Activated B cell treated with CpG ODN at 0.5 μM for 24 hours (primary cell): ENCODE results near the gene PBX3. TPM values are rescaled to one million over a fixed set of nuclear protein-coding genes. Genes with fewer than 3 reads are reported as not detected.

ENCODE experiments used
- ATAC-seq: fragments of 200-7000 bp; cut with Tn5 transposase; one replicate; pipeline ENCODE4 v1.10.0; 2021; ENCODE audit warnings: low read depth, mild to moderate bottlenecking, moderate library complexity
- CTCF ChIA-PET: fragments of 350-600 bp; sonication (Branson Sonifier 250); formaldehyde crosslinking; loops from one replicate; lab custom pipeline; 2021; ENCODE audit warnings: antibody characterized with exemption; lab: Charles Lee
- POLR2A ChIA-PET: fragments of 350-600 bp; sonication (Branson Sonifier 250); formaldehyde crosslinking; loops from one replicate; lab custom pipeline; 2021; ENCODE audit warnings: antibody characterized with exemption; lab: Charles Lee
- DNase-seq: peaks from one replicate; pipeline ENCODE4 v3.0.0; 2022
- H3K27ac Mint-ChIP-seq: one replicate; pipeline ENCODE4 v1.8.0; 2020; ENCODE audit warnings: mixed read lengths
- H3K27me3 Mint-ChIP-seq: one replicate; pipeline ENCODE4 v1.8.0; 2021; ENCODE audit warnings: mixed read lengths
- H3K36me3 Mint-ChIP-seq: one replicate; pipeline ENCODE4 v1.8.0; 2021; ENCODE audit warnings: low read depth, mixed read lengths
- H3K4me1 Mint-ChIP-seq: one replicate; pipeline ENCODE4 v1.8.0; 2021; ENCODE audit warnings: mixed read lengths
- H3K4me3 Mint-ChIP-seq: one replicate; pipeline ENCODE4 v1.8.0; 2020; ENCODE audit warnings: mild to moderate bottlenecking, mixed read lengths
- H3K9me3 Mint-ChIP-seq: one replicate; pipeline ENCODE4 v1.8.0; 2020; ENCODE audit warnings: mixed read lengths
- CTCF ChIP-seq: fragments of 200-600 bp; IDR thresholded peaks from one replicate; pipeline ENCODE4 v1.8.0; 2022; ENCODE audit warnings: antibody characterized with exemption, mild to moderate bottlenecking
- intact Hi-C: fragments of 100-400 bp; cut with micrococcal nuclease; formaldehyde crosslinking; loops from one replicate; pipeline ENCODE4 v1.15.1; 2024
- total RNA-seq: library from RNA; stranded (reverse); gene quantifications from 2 replicates; pipeline ENCODE4 v1.2.3, GENCODE V29; 2022

Gene PBX3
- total RNA-seq, 1 donor from 2014 or later: 37.2 TPM

DNA sequence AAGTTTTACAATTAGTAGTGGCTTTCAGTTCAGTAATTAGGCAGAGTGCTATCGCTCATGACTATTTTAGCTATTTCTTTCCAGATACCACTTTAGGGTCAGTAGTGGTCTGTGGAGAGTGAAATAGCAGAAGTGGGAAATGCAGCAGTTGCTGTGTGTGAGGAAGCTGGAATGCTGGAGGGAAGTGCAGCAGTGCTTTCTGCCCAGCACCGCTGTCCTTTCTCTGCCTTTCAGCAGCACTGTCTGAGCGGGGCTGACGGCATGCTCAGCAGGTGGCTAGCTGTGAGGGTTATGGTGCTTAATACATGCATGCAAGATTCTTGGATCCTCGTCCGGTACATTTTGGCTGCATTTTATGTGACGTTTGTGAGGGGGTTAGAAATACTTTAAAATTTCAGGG, 213.9 kb downstream of the PBX3 start:
- Mint-ChIP-seq H3K27me3 (no peaks in the 10 kb centered on the region), H3K4me1 (peaks cover 17% of the 10 kb centered on the region), H3K4me3 (no peak overlapping the region), H3K27ac (no peak overlapping the region), H3K9me3 (no peaks in the 10 kb centered on the region), H3K36me3 (peaks cover 55% of the 10 kb centered on the region)
- CTCF ChIA-PET: interaction anchor here (1.0 kb wide), 1 partner anchor 438 kb away, joined by 3 read pairs; no protein-coding TSS in a partner anchor
- DNase-seq: no peak
- no peak for ATAC-seq
- TF ChIP-seq CTCF: no peak
- POLR2A ChIA-PET: no interaction called here
- intact Hi-C loops: no loop called here

DNA sequence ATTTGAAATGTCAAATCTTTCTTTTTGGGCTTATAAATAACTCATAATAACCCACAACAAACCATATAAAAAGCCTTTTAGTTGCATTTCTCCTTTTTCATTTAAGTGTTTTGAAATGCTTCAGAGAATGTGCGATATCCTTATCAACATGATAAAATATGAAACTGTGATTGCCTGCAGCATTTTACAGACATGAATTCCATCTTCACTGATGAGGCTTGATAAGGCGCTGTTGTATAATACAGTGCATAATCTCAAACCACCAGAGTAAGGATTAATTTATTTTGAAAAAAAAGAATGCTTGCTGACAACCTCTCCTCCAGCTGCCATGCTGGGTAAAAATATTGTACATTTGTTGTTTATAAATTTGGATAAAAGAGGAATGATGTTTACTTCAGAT, 216.8 kb downstream of the PBX3 start:
- H3K27me3 Mint-ChIP-seq: no peaks in the 10 kb centered on the region
- peaks cover 61% of the 10 kb centered on the region for H3K36me3 Mint-ChIP-seq
- H3K9me3 Mint-ChIP-seq: no peaks in the 10 kb centered on the region
- ChIA-PET CTCF (no interaction called here), POLR2A (no interaction called here)
- no peak overlapping the region for H3K27ac Mint-ChIP-seq
- no peak for ATAC-seq
- peaks cover 22% of the 10 kb centered on the region for H3K4me1 Mint-ChIP-seq
- no peak for TF ChIP-seq CTCF
- intact Hi-C loops: no loop called here
- no peak overlapping the region for H3K4me3 Mint-ChIP-seq
- no peak for DNase-seq

- peaks cover 61% of the 10 kb centered on the region for H3K36me3 Mint-ChIP-seq
- H3K27ac Mint-ChIP-seq: no peak overlapping the region
- no peaks in the 10 kb centered on the region for H3K27me3 Mint-ChIP-seq
- no peak for TF ChIP-seq CTCF
- ATAC-seq (no peak), DNase-seq (no peak)
- H3K4me3 Mint-ChIP-seq: no peak overlapping the region
- H3K9me3 Mint-ChIP-seq: no peaks in the 10 kb centered on the region
- ChIA-PET POLR2A (no interaction called here), CTCF (no interaction called here)
- H3K4me1 Mint-ChIP-seq: peaks cover 28% of the 10 kb centered on the region
- intact Hi-C loops: no loop called here
These were observed 217.6 kb downstream of the PBX3 start for GRCh38 chr9:125964702-125965225.

DNA sequence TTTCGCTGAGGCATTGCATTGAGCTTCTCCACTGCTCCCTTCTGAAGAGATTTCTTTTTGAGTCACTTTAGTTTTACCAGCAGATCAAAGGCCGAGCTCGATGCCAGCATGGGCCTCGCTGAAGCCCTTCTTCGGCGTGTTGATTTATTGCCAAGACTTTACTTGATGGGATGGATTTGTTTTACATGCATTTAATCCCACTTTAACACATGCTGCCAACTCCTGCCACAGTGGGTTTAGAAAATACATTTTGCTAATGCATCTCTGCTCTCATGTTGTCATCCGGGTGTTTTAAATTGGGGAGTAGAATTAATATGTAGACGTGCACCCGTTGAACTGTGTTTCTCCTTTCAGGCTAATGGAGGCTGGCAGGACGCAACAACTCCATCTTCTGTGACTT, 218.3 kb downstream of the PBX3 start:
- TF ChIP-seq CTCF: no peak
- H3K4me3 Mint-ChIP-seq: no peak overlapping the region
- no peaks in the 10 kb centered on the region for H3K27me3 Mint-ChIP-seq
- POLR2A ChIA-PET: no interaction called here
- DNase-seq (no peak), ATAC-seq (no peak)
- H3K36me3 Mint-ChIP-seq: peaks cover 56% of the 10 kb centered on the region
- H3K9me3 Mint-ChIP-seq: no peaks in the 10 kb centered on the region
- intact Hi-C loops: no loop called here
- H3K27ac Mint-ChIP-seq: no peak overlapping the region
- CTCF ChIA-PET: no interaction called here
- peaks cover 31% of the 10 kb centered on the region for H3K4me1 Mint-ChIP-seq

GRCh38 chr9:125966466-125966865, 219.3 kb downstream of the PBX3 start:
- Mint-ChIP-seq H3K27ac (no peak overlapping the region), H3K9me3 (no peaks in the 10 kb centered on the region), H3K27me3 (no peaks in the 10 kb centered on the region), H3K4me1 (peaks cover 33% of the 10 kb centered on the region), H3K36me3 (peaks cover 46% of the 10 kb centered on the region), H3K4me3 (no peak overlapping the region)
- intact Hi-C loops: no loop called here
- ATAC-seq: no peak
- POLR2A ChIA-PET: no interaction called here
- CTCF ChIA-PET: no interaction called here
- TF ChIP-seq CTCF: no peak
- no peak for DNase-seq
